DMS153 treated with DMSO at 0.1 percent for 48 hours (cell line): ENCODE data around the gene MYO16.
A peak's percentile ranks its signal among the peaks of the same experiment; 100 is the strongest.

Experiments
- DNase-seq: peaks from one replicate; lab custom pipeline; 2025; ENCODE audit not compliant: unreplicated experiment; lab: John Stamatoyannopoulos, UW

The MYO16 gene

DNA sequence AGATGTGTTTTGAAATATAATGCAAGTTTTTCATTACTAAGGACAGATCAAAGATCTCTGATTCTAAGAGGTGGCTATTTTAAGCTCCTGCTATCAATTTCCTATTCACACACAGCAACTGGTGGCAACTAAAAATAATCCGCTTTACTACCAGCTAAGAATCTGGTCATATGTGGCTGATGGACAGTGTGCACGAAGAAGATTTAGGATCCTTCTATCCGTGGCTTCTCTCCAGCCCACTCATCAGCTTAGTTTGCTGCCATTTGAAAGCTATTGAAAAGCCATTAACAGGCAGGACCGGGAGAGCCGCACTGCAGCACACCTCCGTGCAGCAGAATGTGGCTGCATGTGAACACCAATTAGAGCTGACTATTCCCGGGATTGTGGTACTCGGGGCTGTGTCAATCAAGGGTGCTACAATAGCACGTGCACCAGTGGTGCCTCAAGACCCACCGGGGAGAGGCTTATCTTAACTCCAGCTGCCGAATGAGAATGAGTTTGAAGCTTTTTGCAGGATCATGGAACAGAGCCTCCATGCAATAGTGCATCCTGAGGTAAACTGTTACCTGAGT lies at the start of gene MYO16:
MYO16 (plus strand) TSS at position 431 of the 572 bp plus-strand sequence. CDS start 234 bp downstream, outside the sequence.
- DNase-seq: no peak

DNA sequence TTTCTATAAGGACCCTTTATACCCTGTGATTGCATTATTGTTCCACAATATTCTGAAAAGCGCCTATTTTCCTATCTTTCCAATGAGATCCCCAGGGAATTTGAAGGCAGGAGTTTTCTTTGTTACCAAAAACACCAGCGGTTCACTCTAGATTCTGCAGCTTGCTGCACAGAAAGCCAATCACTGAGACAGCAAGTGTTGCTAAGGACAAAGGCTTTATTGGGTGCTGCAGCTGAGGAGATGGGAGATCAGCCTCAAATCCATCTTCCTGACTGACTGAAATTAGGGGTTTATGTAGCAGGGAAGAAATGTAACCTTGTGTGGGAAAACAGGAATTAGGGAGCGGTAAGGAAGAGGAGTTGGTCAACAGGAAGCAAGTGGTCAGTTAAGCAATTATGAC lies 42.6 kb upstream of the MYO16 start:
- DNase-seq: no peak

DNA sequence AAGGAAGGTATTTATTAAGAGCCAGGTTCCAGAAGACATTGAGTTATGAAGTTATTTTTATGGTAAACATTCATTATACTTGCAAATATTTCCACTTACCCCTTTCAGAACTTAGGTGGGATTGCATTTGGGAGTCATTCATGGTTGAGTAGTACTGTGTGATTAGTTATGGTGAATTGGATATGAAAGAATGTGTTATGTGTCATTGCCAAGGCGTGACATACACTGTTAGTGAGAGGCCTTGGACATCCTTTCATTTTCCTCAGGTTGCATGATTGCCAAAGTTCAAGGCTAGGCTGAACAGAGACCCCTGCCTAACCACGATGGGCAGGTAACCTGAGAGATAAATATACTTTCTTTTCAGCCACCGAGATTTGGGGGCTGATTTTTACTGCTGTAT lies 40.9 kb upstream of the MYO16 start:
- no peak for DNase-seq

DNA sequence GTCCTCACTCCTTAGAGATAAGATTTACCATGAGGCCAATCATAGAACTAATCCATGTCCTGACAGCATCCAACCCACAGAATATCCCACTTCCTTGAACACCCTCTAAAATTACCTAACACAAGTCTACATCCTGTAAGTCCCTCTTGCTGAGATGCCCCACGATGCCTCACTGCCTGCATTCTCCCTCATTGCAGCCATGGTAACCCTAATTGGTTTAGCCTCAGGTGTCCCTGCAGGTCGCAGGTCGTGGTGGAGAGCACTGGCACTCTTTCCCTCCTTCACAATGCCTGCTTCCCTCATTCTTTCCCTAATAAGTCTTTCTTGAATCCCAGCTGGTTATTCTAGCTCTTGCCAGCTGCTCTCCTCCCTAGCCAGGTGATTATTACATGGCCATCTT lies 35.3 kb upstream of the MYO16 start:
- no peak for DNase-seq

DNA sequence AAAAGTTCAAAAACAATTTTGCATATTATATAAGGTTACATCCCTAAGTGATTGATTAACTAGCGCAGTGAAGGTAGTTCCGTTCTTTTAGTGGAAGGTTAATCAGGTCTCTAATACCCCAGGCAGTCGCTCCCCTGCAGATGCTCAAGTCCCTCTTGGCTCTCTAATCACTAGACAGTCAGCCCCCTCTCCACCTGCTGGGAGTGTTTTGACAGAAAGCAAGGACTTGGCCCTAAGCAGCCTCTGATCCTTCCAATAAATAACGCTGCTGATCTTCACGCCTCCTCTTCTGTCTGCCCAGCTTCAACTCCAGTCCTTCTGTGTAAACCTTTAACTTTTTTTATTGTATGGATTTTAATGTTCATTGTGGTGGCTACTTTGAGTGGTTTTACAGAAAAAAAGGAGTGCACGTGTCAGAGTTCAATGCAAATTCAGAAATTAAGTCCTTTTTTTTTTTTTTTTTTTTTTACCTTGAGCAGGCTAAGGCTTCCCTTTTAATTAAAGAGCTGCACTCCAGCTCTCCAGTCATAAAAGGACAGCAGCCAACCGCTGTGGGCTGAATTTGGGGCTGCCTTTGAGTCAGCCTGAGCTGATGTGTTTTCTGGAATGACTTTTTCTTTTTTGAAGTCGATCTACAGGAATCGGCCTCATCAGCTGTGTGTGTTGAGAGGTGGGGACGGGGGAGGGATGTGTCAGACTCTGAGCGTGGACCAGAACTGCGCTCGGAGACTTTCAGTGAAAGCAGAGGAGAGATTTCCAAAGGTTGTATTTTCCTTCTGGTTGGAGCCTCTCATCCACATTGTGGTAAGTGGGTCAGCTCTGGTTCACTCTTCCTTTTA lies 33.8 kb upstream of the MYO16 start:
- no peak for DNase-seq

DNA sequence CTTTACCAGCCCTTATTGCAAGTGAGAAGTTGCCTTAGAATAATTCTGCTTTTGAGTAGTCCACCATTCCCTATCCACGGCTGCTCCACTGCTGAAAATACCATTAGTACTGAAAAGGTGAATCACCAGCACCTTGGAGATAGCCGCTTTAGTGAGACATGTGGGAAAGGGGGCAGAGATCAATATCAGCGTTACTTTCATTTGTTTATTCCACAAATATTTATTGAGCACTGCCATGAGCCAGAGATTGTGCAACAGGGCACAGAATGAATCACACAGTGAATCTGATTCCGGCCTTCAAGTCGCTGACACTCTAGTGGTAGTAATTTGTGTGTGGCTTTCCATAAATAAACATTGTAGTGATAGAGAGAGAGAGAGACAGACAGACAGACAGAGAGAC lies 31.5 kb upstream of the MYO16 start:
- DNase-seq: no peak

DNA sequence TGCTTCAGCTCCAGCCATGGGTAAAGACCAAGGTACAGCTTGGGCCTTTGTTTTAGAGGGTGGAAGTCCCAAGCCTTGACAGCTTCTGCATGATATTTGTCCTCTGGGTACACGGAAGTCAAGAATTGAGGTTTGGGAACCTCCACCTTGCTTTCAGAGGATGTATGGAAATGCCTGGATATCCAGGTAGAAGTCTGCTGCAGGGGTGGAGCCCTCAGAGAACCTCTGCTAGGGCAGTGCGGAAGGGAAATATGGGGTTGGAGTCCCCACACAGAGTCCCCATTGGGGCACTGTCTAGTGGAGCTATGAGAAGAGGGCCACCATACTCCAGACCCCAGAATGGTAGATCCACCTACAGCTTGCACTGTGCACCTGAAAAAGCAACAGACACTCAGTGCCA lies 23.0 kb upstream of the MYO16 start:
- no peak for DNase-seq

DNA sequence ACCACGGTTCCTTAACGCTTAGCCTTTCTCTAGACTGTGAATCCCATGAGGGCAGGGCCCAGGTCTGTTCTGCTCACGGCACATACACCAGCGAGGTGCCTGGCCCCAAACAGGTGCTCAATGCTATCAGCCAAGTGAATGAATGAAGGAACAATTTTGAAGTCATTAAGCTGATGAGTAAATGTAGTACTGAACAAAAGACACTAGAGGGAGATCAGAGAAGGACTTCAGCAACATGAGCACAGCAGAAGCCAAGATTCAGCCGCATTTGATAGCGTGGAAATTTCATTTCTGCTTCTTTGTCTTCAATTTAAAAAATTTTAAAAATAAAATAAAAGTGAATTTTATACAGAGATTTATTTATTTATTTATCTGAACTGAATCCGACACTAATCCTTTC lies 20.1 kb upstream of the MYO16 start:
- peak; percentile 24 for DNase-seq

DNA sequence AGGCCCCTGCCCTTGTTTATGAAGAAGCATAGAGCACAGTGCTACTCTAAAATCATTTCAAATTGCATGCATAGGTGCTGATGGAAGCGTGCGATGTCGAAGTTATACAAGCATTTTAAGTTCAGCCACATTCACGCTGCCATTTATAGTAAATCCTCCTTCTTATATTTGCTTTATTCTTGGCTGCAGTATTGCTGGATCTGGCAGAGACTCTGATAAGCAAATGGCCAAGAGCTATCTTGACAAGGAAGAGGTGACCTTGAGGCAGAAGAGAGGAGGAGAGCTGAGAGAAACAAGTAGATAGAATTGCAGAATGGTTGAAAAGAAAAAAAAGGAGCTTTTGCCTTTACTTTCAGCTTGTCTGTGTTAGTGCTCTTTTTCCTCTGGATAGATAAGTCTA lies 18.9 kb upstream of the MYO16 start:
- no peak for DNase-seq

DNA sequence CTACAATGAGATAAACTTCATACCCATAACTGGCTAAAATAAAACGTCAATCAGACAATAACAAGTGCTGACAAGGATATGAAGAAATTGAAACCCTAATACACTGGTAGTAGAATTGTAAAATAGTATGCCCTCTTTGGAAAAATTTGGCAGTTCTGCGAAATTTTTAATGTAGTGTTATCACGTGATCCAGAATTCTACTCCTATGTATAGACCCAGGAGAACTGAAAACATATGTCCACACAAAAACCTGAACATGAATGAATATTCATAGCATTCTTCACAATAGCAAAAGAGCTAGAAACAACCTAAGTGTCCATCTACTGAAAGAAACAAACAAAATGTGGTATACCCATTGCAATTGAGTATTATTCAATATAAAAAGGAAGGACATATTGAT lies 14.2 kb upstream of the MYO16 start:
- no peak for DNase-seq

DNA sequence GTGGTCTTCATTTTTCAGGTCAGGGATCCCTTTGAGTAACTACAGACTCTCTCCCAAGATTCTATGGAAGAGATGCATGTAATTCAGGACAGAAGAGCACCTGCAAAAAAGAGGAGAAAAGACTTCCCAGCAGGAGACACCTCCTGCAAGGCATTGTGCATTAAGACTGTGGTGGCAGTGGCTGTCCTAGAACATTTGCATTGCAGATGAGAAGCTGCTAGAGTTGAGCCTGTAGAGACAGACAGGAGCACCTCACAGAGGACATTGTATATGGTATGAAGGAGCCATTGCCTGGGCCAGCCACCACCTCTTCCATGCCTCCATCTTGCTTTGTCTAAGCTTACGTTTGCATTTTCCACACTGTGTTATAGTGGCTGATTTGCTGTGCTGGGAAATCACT lies 11.2 kb upstream of the MYO16 start:
- no peak for DNase-seq

DNA sequence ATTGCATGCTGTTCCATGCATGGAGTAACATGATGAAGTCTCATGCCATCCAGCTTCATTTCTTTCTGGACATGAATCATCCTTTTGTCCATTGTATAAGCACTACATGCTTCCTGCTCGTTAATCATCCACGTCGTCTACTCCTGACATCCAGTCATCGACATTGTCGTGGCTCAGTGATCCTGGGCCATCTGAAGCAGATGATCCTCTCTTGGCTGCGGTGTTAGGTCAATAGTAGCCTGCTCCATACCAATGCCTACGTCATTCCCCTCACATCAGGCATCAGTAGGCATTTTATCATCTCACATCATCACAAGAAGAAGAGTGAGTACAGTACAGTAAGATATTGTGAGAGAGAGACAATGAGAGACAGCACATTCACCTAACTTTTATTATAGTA lies 7.9 kb upstream of the MYO16 start:
- DNase-seq: no peak

DNA sequence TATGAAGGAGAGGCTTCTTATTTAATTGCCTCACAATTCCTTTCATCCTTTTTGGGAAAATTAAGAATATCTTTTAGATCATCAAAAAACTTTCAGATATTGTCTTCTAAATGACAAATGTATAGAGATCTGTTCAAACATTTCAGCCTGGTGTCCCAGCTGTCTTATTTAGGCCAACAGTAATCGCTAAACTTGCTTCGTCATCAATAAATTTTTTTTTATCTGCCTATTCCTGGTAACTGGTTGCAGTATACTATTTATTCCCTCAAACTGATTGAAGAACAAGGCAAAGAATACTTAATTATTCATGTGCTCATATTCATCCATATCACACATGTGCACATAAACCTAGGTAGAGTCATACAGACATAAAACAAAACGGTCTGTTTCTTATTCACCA lies 5.3 kb upstream of the MYO16 start:
- DNase-seq: no peak

DNA sequence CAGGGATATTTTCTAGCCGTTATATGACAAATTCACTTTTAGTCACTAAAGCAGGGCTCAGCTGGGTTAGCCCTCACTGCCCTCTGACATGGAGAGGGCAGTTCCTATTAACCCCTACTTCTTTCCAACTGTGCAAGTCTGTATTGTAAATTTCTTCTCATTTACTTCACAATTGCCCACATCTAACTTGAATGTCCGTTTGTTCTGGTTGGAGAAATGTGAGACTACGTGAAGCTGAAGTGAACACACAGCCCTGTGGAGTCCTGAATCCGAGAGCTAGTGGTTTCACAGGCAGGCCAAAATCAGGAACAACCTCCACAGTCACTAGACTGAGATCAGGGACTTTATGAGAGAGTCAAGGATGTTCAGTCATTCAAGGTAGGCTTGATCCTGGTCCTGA lies 4.4 kb upstream of the MYO16 start:
- no peak for DNase-seq

DNA sequence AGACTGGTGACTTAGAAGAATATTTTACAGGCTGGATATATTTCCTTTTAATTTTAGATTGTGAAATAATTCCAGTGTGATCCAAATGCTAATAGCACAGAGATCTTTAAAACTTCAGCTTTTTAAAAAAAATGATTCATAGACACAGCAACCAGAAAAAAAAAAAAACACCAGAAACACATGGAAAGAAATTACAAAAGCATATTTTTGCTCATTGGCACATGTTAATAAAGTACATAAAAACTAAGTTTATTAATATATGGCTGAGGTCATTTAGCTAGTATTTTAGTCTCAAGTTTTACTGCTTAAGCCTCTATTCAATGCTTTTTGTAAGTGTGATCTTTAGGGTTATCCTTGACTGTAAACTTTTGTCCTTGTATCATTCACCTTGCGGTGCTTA lies 577 bp downstream of the MYO16 start:
- DNase-seq: no peak

DNA sequence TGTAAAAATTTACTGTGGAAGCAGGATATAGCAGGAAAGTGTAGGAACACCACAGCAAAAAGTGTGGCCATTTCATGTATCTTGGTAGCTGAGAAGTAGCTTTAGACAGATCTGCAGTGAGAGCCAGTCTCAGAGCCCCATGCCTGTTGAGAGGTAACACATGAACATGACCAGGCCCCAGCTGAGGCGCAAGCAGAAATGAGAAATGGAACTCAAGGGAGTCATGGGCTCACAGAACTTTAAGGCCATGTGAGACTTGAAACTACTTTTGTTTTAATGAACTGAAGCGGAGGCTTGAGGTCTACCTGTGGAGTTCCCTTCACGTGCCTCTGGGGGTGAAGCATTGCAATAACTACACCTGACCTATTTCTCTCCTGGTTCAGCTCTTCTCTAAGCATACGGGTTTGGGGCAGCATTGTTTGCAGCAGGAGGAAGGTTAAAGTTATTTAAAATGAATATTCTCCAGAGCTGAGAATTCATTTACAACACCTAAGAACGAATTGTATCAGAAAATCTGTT lies 3.3 kb downstream of the MYO16 start:
- DNase-seq: no peak

DNA sequence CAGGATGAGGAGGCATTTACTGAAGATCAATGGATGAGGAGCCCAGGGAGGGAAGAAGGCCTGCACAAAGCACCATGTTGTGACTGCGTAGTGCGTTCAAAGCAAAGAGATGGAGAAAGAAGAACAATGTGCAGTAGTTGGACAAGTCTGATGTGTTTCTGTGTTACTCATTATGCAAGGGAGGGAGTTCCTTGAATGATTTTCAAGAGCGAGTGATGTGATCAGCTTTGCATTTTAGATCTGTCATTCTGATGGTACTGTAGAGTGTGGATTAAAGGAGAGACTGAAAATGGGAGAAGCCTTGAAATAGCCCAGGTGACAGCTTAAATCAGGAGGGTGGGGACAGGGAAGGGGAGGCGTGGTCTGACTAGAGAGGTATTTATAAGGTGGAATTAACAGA lies 9.5 kb downstream of the MYO16 start:
- DNase-seq: no peak

DNA sequence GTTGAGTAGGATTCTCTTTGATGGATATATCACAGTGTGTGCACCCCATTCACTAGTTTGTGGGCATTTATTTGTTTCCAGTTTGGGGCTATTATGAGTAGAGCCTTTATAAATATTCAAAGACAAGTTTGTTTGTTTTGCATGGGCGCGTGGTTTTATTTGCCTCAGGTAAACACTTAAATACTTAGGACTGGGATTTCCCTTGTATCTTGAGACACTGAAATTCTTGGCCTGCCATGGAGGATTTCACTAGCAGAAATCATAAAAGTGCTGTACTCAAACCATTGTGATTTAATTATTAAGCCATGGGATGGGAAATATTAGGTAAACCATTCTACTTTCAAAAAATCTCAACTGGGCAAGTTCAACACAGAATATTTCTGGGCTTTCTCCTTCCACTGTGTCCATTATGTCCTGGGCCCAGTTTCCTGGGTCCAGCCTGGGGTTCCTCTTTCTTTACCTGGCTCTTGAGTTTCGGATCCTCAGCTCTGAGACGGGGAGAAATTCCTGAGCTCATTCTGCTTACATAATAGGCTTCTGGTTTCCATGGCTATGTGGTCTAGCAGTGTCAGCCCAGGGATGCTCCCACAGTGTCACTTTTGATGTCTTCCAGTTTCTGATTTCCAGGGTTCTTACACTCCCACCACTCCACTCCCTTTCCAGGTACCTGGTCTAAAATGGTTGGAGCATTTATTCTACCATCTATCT lies 14.4 kb downstream of the MYO16 start:
- DNase-seq: no peak

DNA sequence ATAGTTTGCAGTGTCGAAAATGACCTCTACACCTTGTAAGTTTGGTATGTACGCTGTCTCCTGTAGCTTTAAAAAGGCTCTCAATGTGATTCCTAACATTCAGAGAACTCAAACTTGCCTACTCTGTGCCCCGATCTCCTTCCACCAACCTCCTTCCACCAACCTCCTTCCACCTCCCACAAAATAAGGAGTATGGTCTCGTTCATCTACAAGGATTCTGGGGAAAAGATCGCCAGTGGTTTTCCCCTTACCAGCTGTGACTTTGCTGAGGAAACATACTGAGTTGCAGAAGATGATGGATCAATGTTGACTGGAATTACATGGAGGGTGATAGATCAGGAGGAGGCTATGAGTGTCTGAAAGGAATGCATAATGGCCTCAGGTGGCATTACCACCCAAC lies 16.0 kb downstream of the MYO16 start:
- DNase-seq: no peak

DNA sequence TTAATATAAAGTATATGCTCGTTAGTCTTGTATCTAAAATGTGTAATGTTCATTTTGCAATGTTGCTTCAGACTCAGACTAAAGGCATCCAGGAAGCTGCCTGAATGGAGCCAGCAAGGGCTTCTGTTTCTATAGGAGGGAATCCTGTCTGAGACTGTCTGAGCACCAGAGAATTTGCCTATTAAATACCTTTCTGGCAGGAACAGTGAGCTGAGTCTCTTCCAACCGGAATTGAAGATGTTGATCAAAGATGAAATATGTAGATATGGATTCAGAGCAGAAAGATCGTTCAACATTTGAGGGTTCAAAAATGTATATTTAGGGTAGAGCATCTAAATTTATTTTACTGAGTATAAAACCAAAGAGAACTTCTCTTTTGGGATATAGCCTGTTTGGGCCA lies 20.9 kb downstream of the MYO16 start:
- DNase-seq: no peak

DNA sequence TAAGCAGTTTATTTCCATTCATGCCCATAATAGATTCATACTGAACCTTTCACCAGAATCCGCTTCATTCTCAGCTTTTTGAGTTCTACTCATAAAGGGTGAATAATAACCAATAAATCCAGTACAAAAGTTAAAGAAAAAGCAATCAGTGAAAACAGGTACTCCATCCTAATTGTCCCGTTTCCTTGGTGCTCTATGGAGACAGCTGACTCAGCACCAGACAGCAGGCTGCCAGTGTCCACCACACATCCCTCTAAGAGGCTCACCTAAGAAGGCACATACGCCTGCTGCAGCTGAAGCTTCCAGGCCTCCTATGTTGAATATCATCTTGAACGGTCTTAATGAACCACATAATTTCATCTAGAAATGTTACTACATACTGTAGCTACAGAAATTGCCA lies 27.3 kb downstream of the MYO16 start:
- DNase-seq: no peak

DNA sequence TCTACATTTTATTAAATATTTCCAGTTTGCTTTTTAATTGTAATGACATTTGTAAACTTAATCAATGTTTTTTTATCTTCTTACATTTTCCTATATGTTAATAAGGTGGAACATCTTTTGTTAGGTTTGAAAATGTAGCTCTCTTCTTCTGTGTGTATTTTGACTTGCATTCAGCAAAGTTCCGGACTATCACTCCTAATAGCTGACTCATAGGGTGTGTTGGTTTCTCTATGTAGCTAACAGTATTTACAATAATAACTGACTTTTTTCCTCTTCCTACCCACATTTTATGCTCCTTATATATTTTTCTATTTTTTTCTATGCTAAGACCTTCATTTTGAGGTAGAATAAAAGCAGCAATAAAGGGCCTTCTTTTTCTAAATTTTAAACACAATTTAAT lies 28.1 kb downstream of the MYO16 start:
- no peak for DNase-seq
